OCI-LY1 (cell line): ENCODE measurements around the gene RPGRIP1L.

Experiments used
- CTCF ChIP-seq: fragments of 200-600 bp; sonication (generic), shearing (Covaris generic); IDR thresholded peaks from 2 replicates; pipeline ENCODE4 v1.5.1; 2017; ENCODE audit warnings: mild to moderate bottlenecking, antibody characterized with exemption, low read length, moderate library complexity, mixed read lengths
- EZH2 ChIP-seq: fragments of 200-600 bp; sonication (generic), shearing (Covaris generic); IDR thresholded peaks from 2 replicates; pipeline ENCODE4 v1.8.0; 2017; ENCODE audit warnings: borderline replicate concordance, mixed run types, mild to moderate bottlenecking, antibody characterized with exemption, low read length, moderate library complexity, mixed read lengths

GRCh38 chr16:53563426-53563825, 140.2 kb downstream of the RPGRIP1L start:
- no peak for TF ChIP-seq CTCF
- no peak for TF ChIP-seq EZH2
